Loucy (cell line): ENCODE data around the gene OSGIN1.
"Not testable (repeated sequence)": the region's sequence is repeated elsewhere in the genome, so short reads cannot be mapped to it uniquely, and the experiment has no call there.

ENCODE experiments used
- H2AFZ ChIP-seq: fragments of 200-600 bp; sonication (generic); 2 replicates; pipeline ENCODE4 v1.6.0; 2016; ENCODE audit warnings: antibody characterized with exemption, mild to moderate bottlenecking, low read length, moderate library complexity
- H3F3A ChIP-seq: fragments of 200-600 bp; 2 replicates; pipeline ENCODE4 v1.6.0; 2016; ENCODE audit warnings: antibody characterized with exemption, low read depth, mild to moderate bottlenecking
- H3K27me3 ChIP-seq: fragments of 200-600 bp; sonication (generic); 2 replicates; pipeline ENCODE4 v1.6.1; 2014; ENCODE audit warnings: low read length, mild to moderate bottlenecking; ENCODE audit not compliant: insufficient read depth, poor library complexity, severe bottlenecking
- H3K36me3 ChIP-seq: fragments of 200-600 bp; sonication (generic); 2 replicates; pipeline ENCODE4 v1.6.1; 2016; ENCODE audit warnings: low read length; ENCODE audit not compliant: insufficient read depth
- H3K4me1 ChIP-seq: fragments of 200-600 bp; sonication (generic); 2 replicates; pipeline ENCODE4 v1.5.1; 2014; ENCODE audit warnings: low read length, mild to moderate bottlenecking; ENCODE audit not compliant: insufficient read depth, poor library complexity, severe bottlenecking
- H3K4me2 ChIP-seq: fragments of 200-600 bp; sonication (generic); 2 replicates; pipeline ENCODE4 v1.6.0; 2014; ENCODE audit warnings: antibody characterized with exemption, low read length, low read depth, mild to moderate bottlenecking; ENCODE audit not compliant: poor library complexity, severe bottlenecking
- H3K4me3 ChIP-seq: fragments of 200-600 bp; sonication (generic); 2 replicates; pipeline ENCODE4 v1.5.1; 2014; ENCODE audit warnings: low read length, mild to moderate bottlenecking, mixed read lengths; ENCODE audit not compliant: poor library complexity, severe bottlenecking
- H3K79me2 ChIP-seq: fragments of 200-600 bp; sonication (generic); 2 replicates; pipeline ENCODE4 v1.6.1; 2014; ENCODE audit warnings: low read length; ENCODE audit not compliant: insufficient read depth
- H3K9ac ChIP-seq: fragments of 200-600 bp; sonication (generic); 2 replicates; pipeline ENCODE4 v1.6.0; 2014; ENCODE audit warnings: mild to moderate bottlenecking, low read depth, low read length, moderate library complexity; ENCODE audit not compliant: poor library complexity, severe bottlenecking
- H3K9me2 ChIP-seq: fragments of 200-600 bp; sonication (generic); replicated peaks from 2 replicates; pipeline ENCODE4 v1.6.1; 2016; ENCODE audit warnings: low read depth, low read length, mixed read lengths
- H3K9me3 ChIP-seq: fragments of 200-600 bp; sonication (generic); 2 replicates; pipeline ENCODE4 v1.6.1; 2014; ENCODE audit warnings: mild to moderate bottlenecking, antibody characterized with exemption, low read length, low read depth; ENCODE audit not compliant: insufficient read depth
- H4K20me1 ChIP-seq: fragments of 200-600 bp; sonication (generic); 2 replicates; pipeline ENCODE4 v1.6.0; 2014; ENCODE audit warnings: antibody characterized with exemption, low read length, mild to moderate bottlenecking; ENCODE audit not compliant: insufficient read depth, poor library complexity, severe bottlenecking
- CTCF ChIP-seq: fragments of 200-600 bp; sonication (generic); conservative IDR thresholded peaks from 2 replicates; pipeline ENCODE4 v1.5.1; 2014; ENCODE audit warnings: mild to moderate bottlenecking, antibody characterized with exemption, low read length
- EZH2phosphoT487 ChIP-seq: fragments of 200-600 bp; IDR thresholded peaks from 2 replicates; pipeline ENCODE4 v1.6.1; 2018; ENCODE audit warnings: antibody characterized with exemption, mild to moderate bottlenecking, moderate library complexity, borderline replicate concordance

The OSGIN1 gene

DNA sequence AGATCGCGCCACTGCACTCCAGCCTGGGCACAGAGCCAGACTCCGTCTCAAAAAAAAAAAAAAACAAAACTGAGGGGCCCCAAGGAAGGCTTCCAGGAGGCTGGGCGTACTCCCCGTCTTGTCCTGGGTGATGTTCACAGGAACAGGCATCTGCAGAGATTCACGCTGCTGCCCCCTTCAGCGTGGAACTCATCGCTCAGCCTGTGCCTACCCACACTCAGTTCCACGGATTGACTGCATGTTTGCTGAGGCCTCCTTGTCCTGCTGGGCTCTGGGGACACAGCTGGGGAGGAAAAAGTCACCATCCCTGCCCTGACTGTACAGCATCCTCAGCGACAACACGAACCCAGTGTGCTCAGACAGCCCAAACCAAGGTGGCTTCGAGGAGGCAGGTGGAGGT is 12.9 kb upstream of the OSGIN1 start:
- Histone ChIP-seq H3K9me3 (no peaks in the 10 kb centered on the region), H3K27me3 (no peaks in the 10 kb centered on the region), H3K9ac (no peak overlapping the region), H2AFZ (no peak overlapping the region), H3K36me3 (no peaks in the 10 kb centered on the region), H3K4me2 (no peak overlapping the region), H3K9me2 (no peaks in the 10 kb centered on the region), H3K4me3 (no peak overlapping the region), H3K4me1 (no peaks in the 10 kb centered on the region), H3F3A (no peaks in the 10 kb centered on the region), H3K79me2 (no peaks in the 10 kb centered on the region), H4K20me1 (no peaks in the 10 kb centered on the region)
- no peak for TF ChIP-seq EZH2phosphoT487
- TF ChIP-seq CTCF: no peak

GRCh38 chr16:83940630-83941378 is 12.2 kb upstream of the OSGIN1 start:
- H3K9me2 ChIP-seq: no peaks in the 10 kb centered on the region
- H3K4me1 ChIP-seq: no peaks in the 10 kb centered on the region
- no peaks in the 10 kb centered on the region for H3K9me3 ChIP-seq
- no peaks in the 10 kb centered on the region for H3K27me3 ChIP-seq
- no peaks in the 10 kb centered on the region for H4K20me1 ChIP-seq
- H3K9ac ChIP-seq: no peak overlapping the region
- no peak overlapping the region for H3K4me3 ChIP-seq
- no peaks in the 10 kb centered on the region for H3K36me3 ChIP-seq
- H2AFZ ChIP-seq: no peak overlapping the region
- H3K4me2 ChIP-seq: no peak overlapping the region
- no peaks in the 10 kb centered on the region for H3F3A ChIP-seq
- H3K79me2 ChIP-seq: no peaks in the 10 kb centered on the region
- no peak for TF ChIP-seq CTCF
- no peak for TF ChIP-seq EZH2phosphoT487

GRCh38 chr16:83941546-83941945 is 11.5 kb upstream of the OSGIN1 start:
- H3K79me2 ChIP-seq, H3K9me2 ChIP-seq, H3K4me1 ChIP-seq, H3K4me3 ChIP-seq, H3K27me3 ChIP-seq, H4K20me1 ChIP-seq, H2AFZ ChIP-seq, H3F3A ChIP-seq, H3K36me3 ChIP-seq, H3K4me2 ChIP-seq, H3K9me3 ChIP-seq, H3K9ac ChIP-seq: not testable (repeated sequence)

GRCh38 chr16:83942074-83942473 is 11.0 kb upstream of the OSGIN1 start:
- no peaks in the 10 kb centered on the region for H3K27me3 ChIP-seq
- TF ChIP-seq CTCF: no peak
- no peak for TF ChIP-seq EZH2phosphoT487
- no peaks in the 10 kb centered on the region for H3F3A ChIP-seq
- no peaks in the 10 kb centered on the region for H3K9me2 ChIP-seq
- no peaks in the 10 kb centered on the region for H3K4me1 ChIP-seq
- H3K9ac ChIP-seq: no peak overlapping the region
- no peak overlapping the region for H3K4me3 ChIP-seq
- H3K36me3 ChIP-seq: no peaks in the 10 kb centered on the region
- no peaks in the 10 kb centered on the region for H4K20me1 ChIP-seq
- no peaks in the 10 kb centered on the region for H3K79me2 ChIP-seq
- no peak overlapping the region for H2AFZ ChIP-seq
- no peak overlapping the region for H3K4me2 ChIP-seq
- no peaks in the 10 kb centered on the region for H3K9me3 ChIP-seq
